ENCODE results near the gene EPHA3.

DNA sequence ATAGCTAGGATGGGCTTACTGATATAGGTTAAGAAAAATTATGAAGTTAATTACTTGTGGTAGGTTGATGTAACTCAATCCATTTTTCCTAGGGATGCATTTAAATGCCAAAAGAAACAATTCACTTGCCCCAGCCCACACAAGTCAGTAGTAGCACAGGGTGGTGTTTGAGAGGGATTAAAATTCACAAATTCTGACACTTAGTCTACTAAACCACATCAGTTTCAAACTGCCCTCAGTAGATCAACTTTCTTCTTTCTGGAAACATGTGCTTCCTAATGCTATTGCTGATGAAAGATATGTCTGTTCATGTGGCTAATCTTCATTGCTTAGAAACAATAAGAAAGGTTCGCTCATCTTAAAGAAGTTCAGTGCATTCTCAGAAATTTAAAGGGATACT lies 160.6 kb downstream of the EPHA3 start:
- TF ChIP-seq CTCF (IDR thresholded peaks at IDR 0.05): no peak
- no peak for TF ChIP-seq POLR2A (IDR thresholded peaks at IDR 0.05)
